Stimulated activated CD8-positive, alpha-beta memory T cell treated with anti-CD3 and anti-CD28 coated beads, Interleukin-15, amount 100 ng/mL, for 48 hours (primary cell): ENCODE measurements around the gene CCL27.

ENCODE experiments used
- DNase-seq, 2 donors: peaks; one replicate each; pipeline ENCODE4 v3.0.0-alpha.2; 2020; ENCODE audit warnings: low read depth in 2 of 2

CCL27 gene

DNA sequence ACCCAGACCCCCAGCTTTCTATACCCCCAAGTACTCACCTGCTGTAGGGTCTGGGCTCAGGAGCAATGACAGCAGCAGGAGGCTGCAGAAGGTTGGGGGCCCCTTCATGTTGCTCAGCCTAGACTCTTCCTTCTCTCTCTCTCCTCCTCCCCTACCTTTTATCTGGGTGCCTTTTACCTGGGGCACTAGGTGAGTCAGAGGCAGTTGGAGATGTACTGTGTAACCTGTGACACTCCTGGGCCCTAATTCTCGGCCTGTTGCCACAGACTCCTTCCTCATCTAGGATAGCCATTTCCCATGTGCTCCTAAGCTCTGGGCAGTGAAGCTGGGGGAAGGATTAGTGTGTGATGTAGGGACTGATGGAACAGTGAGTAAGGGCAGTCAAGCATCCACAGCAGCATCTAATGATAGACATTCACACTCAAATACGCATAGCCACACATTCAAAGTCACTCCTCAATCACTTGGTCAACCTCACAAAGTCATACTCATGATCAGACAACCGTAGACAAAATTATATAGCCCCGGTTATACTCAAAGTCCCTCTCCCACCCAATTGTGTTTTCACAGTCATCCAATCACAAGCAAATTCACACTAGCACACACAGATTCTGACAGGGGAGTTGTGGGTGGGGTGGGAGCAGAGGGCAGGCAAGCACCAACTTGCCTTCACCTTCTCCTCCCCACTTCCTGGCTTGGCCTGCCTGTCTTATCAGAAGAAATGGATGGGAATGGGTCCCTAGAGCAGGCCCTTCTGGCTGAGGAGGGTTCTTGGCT is at the start of gene CCL27:
Gene CCL27 (minus strand): TSS at position 132 of the 777 bp plus-strand sequence. CDS start 24 bp downstream, at position 108.
- DNase-seq: no peak

- DNase-seq: no peak
Measured at GRCh38 chr9:34712140-34712539, 49.7 kb upstream of the CCL27 start.

DNA sequence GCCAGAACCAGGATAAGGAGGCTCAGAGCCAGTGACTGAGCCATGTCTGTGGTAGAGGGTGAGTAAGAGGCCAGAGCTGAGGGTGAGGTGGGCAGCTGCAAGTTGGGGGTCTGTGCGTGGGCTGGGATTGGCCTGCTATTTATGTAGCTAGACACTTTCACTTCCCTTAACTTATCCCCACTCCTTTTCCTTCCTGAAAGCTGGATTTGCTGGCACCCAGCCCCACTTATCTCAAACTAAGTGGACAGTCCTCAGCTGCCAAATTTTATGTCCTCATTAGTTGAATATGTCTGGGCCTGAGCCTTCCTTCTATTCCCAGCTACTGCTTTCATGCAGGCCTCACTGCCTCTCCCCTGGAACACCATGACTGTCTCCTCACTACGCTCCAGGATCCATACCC is 47.6 kb upstream of the CCL27 start, which contains the start of gene CCL21:
Gene CCL21 (minus strand): TSS at position 114 of the 400 bp plus-strand sequence. CDS start 70 bp downstream, at position 44.
- DNase-seq: no peak

- DNase-seq: no peak
Measured at GRCh38 chr9:34709196-34709978, 46.9 kb upstream of the CCL27 start.

GRCh38 chr9:34707130-34707529 is 44.7 kb upstream of the CCL27 start:
- no peak for DNase-seq

- peak; percentile 66 to 68 for DNase-seq
Measured at GRCh38 chr9:34701769-34702736, 39.6 kb upstream of the CCL27 start.

DNA sequence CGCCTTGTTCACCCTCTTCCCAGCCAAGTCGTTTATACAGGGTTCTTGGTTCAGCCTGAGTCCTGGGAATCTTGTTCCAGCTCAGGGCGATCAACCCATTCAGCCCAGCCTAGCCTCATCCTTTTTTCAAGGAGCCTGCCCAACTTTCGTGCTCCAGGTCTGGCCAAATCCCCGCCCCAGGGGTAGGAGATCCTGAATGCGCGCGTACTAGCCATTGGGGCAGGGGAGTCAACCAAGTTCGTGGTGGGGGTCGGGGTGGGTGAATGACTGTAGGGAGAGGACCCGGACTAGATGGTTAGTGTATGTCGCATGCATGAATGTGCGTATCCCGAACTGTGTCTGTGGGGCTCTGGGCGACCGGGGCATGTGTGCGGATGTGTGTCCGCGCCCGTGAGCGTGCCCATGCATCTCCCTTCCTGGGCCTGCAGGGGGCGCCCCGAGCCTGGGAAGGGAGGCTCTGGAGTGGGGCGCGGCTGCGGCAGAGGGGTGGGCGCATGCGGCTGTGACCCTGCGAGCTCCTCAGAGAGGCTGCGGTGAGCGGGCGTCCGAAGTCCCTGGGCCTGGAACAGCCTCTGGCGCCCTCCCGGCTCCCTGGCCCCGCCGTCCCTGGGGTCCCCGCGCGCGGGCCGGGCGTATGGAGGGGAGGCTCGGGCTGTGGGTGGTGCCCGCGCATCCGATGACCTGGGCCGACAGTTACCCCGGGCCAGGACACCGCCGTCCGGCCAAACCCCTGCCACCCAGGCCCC is 38.7 kb upstream of the CCL27 start:
- DNase-seq: peak; percentile 55 to 65

GRCh38 chr9:34694811-34695210 is 32.4 kb upstream of the CCL27 start:
- DNase-seq: no peak

DNA sequence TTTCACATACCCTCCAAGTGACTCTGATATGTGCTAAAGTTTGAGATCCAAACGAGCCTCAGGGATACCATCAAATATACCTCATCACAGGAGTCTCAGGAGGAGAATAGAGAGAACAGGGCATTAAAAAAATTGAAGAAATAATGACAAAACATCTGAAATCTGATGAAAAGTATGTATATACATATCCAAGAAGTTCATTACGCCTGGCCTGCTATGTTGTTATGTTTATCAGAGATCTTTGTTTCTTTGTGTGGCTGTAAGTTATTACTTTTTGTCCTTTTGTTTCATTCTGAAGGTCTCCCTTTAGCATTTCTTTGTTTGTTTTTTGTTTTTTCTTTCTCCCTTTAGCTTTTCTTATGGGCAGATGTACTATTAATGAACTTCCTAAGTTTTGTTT is 31.1 kb upstream of the CCL27 start:
- no peak for DNase-seq

DNA sequence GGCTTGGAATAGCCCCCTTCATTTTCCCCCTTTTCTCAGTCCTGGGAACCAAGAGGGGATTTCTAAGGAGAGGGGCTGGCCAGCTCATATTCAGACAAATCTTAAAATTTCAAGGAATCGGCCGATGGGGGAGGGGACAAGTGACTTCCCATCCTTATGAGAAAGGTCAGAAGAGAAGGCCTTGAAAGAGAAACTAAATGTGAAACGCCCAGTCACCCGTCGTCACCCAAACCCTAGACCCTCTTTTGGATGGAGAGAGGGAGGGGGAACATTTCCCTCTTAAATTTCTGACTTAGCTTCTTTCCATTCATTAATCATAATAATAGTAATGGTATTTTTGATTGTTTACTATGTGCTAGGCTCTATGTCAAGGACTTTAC is 29.5 kb upstream of the CCL27 start:
- no peak for DNase-seq

DNA sequence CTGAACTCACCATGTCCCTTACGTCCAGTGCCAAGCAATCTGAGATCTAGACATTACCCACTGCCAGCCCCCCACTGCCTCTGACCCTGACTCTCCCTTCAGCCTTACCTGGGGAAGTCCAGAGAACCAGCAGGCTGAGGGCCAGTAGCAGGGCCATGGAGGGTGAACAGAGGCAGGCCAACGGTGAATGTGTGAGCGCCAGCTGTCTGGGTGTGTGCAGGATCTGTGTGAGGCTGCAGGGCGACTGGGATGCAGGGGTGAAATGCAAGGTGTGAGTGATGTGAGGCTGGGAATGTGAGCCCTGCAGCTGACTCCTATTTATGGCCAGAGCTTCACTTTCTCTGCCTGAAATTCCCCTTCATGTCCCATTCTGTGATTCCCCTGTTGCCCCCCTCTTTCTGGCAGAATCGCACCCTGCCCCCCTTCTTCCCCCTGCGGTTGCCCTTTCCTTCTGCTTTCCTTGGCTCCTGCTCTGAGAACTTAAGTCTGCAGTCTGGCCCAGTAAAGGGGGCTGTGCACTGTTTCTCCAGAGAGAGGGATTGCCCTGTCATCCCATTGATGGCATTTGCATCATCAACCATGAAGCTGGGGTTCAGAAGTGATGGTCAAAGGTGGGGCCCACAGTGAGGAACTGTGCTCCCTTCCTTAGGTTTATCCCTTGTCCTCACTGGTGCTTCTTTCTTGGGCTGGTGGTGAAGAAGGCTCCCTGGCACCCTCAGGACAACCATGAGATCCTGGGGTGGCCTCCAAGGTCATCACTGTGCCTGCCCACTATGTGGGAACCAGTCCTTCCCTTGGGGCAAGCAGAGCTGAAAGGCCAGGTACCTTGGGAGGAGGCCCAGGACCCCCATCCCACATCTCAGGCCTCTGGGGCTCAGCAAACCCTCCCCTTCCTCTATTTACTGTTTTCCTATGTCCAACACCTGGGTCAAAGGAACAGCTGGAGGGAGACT is 28.8 kb upstream of the CCL27 start, which contains the start of gene CCL19:
Gene CCL19 (minus strand): TSS at position 294 of the 953 bp plus-strand sequence. CDS start 137 bp downstream, at position 157.
- DNase-seq: no peak

DNA sequence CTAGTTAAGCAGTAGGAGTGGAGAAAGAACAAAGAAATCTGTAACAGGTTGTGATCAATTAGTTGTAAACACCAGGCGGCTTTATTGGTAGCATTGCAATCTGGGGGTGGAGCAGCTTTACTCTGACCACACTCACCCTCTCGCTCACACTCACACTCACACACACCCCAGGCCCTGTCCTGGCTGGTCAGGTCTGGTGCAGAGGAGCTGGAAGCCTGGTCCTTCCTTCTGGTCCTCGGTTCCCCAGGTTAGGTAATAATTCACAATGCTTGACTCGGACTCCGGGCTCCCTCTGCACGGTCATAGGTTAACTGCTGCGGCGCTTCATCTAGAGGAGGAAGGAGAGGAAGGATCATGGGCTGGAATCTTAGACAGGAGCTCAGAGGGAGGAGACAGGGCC is 27.1 kb upstream of the CCL27 start:
- no peak for DNase-seq

GRCh38 chr9:34689116-34689470 is 26.6 kb upstream of the CCL27 start:
- no peak for DNase-seq

DNA sequence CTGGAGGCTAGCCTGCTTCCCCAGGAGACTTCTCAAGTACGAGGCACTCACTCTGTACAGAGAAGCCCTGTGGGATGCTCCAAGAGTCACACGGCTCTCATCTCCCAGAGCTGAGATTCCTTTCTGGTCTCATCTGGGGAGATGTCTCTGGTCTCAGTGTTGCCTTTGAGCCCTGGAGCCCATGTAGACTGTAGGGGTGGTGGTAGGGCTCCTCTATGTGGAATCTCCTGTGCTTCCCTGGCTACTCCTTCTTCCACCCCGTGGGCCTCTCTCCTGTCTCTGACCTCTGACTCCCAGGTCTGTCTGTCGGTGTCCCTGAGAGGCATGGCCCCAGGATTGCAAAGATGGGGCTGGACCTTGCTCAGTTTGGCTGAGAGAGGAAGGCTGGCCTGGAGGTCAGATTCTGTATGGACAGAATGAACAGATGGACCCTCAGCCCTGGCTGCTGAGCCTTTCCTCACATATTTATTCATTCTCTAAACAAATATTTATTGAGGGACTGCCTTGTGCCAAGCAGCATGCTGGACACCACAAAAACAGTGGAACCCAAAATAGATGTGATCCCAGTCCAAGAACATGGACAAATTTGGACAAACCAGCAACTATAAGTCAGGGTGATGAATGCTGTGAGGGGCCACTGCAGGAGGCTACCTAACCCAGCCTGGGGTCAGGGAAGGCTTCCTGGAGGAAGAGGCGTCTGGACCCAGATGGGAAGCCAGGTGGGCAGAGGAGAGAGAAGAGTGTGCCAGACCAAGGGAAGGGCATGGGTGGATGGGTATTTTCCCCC is 26.1 kb upstream of the CCL27 start:
- DNase-seq: no peak

DNA sequence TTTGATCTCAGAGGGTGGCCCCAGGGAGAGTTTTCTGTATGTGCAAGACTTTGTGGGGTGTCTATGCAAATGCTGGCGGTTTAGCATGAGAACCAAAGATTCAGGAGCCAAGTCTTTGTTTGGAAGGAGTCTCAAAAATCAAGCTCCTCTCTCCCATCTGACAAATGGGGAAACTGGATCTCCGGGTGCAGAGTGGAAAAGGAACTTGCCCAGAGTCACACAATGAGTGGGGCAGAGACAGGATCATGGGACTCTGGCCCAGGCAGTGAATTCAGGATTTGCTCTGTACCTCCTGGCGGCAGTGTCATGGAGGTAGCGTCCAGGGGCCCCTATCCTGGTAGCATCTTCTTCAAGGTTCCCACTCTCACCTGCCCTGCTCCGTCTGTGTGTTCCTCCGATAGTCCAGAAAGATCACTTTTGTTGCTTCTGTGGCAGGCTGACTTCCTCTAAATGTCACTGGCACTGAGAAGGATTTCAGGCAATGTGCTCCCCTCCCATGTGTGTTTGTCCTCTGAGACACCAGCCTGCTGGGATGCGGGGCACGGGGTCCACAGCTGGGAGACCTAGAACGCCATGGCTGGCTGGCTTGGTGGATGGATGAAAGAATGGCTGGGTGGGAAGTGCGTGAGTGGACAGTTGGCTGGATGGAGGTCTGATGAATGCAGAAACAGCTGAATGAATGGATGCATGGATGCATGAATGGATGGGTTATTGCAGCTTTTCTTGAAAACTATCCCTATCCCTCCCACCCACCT is 25.0 kb upstream of the CCL27 start:
- no peak for DNase-seq

GRCh38 chr9:34686732-34687131 is 24.3 kb upstream of the CCL27 start:
- DNase-seq: no peak

- DNase-seq: no peak
Measured at GRCh38 chr9:34686231-34686630, 23.8 kb upstream of the CCL27 start.

DNA sequence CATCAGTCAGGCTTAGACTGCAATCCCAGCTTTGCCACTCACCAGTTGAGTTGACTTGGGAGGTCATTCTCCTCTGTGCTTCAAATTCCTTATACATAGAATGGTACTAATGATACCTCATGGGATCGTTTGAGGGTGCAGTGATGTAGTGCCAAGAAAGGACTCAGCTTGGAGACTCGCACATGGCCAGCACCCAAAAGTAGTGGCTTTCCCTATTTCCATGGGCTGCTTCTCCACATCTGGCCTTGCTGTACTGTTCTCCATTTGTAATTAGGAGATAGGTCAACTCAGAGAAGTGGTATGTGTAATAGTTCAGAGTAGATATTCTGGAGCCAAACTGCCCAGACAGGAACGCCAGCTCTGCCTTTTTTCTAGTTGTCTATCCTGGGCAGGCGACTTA is 23.1 kb upstream of the CCL27 start:
- DNase-seq: no peak
